GM12891 (cell line): Measurements from ENCODE around the gene CDK14.
A peak's percentile ranks its signal among the peaks of the same experiment; 100 is the strongest.
"Not testable (repeated sequence)": the region's sequence is repeated elsewhere in the genome, so short reads cannot be mapped to it uniquely, and the experiment has no call there.

Experiments
- DNase-seq: peaks from one replicate; pipeline ENCODE4 v3.0.0; 2011; ENCODE audit warnings: low spot score; ENCODE audit not compliant: insufficient read length
- FAIRE-seq: peaks from 2 replicates; lab custom pipeline; 2011; peaks lifted over from hg19 to GRCh38; lab: Jason Lieb, UNC
- PAX5 ChIP-seq: IDR thresholded peaks from 2 replicates; pipeline ENCODE4 v1.6.1; 2011; ENCODE audit warnings: low read length, moderate library complexity, mild to moderate bottlenecking; ENCODE audit not compliant: insufficient read depth, severe bottlenecking
- POLR2A ChIP-seq: IDR thresholded peaks from 2 replicates; pipeline ENCODE4 v1.6.1; 2011; ENCODE audit warnings: low read depth, low read length, control low read depth
- POLR2AphosphoS5 ChIP-seq: IDR thresholded peaks from 2 replicates; pipeline ENCODE4 v1.6.1; 2011; ENCODE audit warnings: low read depth, low read length, control low read depth
- POU2F2 ChIP-seq: IDR thresholded peaks from 2 replicates; pipeline ENCODE4 v1.6.1; 2011; ENCODE audit warnings: low read depth, mild to moderate bottlenecking, control low read depth, low read length, moderate library complexity
- SPI1 ChIP-seq: IDR thresholded peaks from 2 replicates; pipeline ENCODE4 v1.6.1; 2011; ENCODE audit warnings: low read depth, low read length, control low read depth
- TAF1 ChIP-seq: IDR thresholded peaks from 2 replicates; pipeline ENCODE4 v1.6.1; 2011; ENCODE audit warnings: low read depth, low read length, control low read depth

The CDK14 gene

DNA sequence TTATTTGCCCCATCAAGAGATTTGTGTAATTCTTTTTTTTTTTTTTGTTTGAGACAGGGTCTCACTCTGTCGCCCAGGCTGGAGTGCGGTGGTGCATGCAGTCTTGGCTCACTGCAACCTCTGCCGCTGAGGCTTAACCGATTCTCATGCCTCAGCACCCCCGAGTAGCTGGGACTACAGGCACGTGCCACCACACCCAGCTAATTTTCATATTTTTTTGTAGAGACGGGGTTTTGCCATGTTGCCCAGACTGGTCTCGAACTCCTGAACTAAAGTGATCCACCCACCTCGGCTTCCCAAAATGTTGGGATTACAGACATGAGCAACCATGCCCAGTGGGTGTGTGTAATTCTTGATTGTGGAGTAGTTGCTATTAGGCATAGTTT is 161.4 kb downstream of the CDK14 start:
- FAIRE-seq: peak; percentile 90
- not testable (repeated sequence) for DNase-seq
- TF ChIP-seq POU2F2 (peak; percentile 51; the same call in 1 of the 2 replicates), PAX5 (peak; percentile 17)

DNA sequence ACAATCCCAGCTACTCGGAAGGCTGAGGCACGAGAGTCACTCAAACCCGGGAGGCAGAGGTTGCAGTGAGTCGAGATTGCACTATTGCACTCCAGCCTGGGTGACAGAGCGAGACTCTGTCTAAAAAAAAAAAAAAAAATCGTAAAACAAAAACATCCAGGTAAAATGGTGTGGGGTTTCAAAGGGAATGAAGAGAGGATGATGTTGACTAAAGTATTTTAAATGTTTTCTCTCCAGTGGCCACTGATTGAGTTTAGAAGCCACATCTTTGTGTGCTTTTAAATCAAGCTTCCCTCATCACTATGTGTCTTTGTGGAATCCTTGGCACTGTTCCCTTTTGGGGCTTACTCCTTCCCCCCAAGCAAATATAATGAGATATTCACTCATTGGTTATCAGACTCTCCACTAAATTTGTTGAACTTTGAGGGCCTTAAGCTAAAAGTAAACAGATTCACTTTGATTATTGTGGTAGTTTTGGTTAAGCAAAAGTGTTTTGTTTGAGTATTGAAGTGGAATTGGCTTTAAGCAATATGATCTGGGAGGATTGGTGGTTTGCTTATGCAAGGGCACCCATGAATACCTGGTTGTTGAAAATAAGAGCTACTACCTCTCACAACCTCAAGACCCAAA is 162.9 kb downstream of the CDK14 start:
- no peak for TF ChIP-seq POLR2A
- TF ChIP-seq PAX5: no peak
- no peak for TF ChIP-seq SPI1
- TF ChIP-seq POU2F2: no peak
- peak; percentile 48 for FAIRE-seq
- DNase-seq: no peak

DNA sequence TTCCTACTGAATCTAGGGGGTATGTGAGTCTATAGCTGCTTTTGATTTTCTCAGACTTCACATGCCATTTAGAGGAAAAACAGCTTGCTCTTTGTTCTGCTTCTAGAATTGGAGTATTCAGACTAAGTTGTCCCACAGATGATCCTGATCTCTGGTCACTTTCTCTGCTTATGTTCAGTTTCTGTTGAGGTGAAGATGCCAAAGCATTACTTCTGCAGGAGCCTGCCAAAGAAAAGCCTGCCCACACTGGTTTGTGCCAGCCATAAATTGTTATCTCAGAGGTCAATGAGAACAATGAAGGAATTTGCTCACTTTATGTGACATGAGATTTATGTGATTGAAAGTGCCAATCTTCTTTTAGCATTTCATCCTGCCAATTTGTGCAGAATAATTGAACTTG is 163.6 kb downstream of the CDK14 start:
- no peak for DNase-seq
- TF ChIP-seq POLR2AphosphoS5 (no peak), POU2F2 (no peak), POLR2A (no peak), SPI1 (no peak), TAF1 (no peak), PAX5 (no peak)
- FAIRE-seq: no peak

DNA sequence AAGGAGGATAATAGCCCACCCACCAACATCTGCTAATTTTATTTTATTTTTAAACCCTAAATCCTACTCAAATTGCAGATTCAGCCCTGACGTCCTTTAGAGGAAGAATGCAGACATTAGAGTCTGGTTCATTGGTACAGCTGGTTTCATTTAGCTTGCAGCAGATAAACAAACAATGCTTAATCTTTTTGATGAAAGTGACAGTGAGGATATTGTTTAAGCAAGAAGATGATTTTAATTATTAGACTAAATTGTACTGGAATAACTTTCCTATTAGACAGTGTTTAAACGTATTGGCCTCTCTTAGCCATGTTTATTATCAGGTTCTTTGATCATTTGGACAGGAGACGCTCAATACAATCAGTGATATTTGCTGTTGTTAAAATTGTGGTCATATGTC is 164.8 kb downstream of the CDK14 start:
- FAIRE-seq (no peak), DNase-seq (no peak)
- TF ChIP-seq POLR2AphosphoS5: no peak
- no peak for TF ChIP-seq POLR2A
- TF ChIP-seq TAF1: no peak
- no peak for TF ChIP-seq PAX5

DNA sequence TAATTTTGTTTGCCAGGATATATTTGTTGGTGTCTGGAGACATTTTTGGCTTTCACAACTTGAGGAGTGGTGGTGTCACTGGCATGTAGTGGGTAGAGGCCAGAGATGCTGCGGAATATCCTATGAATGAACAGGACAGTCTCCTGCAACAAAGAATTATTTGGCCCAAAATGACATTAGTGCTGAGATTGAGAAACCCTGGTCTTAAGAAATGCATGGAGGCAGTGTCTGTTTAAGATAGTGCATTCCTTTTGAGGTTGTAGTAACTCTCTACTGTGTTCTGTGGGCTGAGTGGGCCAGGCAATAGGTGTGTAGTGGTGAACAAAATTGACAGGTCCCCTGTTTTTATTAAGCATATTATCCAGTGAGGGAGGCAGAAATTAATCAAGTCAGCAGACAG is 165.5 kb downstream of the CDK14 start:
- TF ChIP-seq POLR2A (no peak), SPI1 (no peak), POU2F2 (no peak), POLR2AphosphoS5 (no peak), TAF1 (no peak), PAX5 (no peak)
- DNase-seq: no peak
- no peak for FAIRE-seq

DNA sequence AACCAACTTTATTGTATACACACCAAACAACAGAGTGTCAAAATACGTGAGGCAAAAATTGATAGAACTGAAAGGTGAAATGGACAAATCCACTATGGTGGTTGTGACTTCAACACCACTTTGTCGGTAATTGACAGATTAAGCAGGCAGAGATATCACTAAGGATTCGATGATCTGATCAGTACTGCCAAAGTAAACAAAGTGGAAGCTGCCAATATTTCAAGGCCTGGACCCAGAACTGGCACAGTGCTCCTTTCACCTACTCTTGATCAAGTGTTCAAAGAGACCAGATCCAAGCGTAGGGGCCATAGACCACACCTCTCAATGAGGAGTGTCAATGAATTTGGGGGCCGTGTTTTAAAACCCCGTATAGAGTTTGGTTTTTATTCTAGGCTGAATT is 167.0 kb downstream of the CDK14 start:
- DNase-seq (no peak), FAIRE-seq (no peak)
- TF ChIP-seq PAX5: no peak
- no peak for TF ChIP-seq POU2F2
- no peak for TF ChIP-seq POLR2A
- TF ChIP-seq TAF1: no peak
- TF ChIP-seq POLR2AphosphoS5: no peak
- no peak for TF ChIP-seq SPI1

DNA sequence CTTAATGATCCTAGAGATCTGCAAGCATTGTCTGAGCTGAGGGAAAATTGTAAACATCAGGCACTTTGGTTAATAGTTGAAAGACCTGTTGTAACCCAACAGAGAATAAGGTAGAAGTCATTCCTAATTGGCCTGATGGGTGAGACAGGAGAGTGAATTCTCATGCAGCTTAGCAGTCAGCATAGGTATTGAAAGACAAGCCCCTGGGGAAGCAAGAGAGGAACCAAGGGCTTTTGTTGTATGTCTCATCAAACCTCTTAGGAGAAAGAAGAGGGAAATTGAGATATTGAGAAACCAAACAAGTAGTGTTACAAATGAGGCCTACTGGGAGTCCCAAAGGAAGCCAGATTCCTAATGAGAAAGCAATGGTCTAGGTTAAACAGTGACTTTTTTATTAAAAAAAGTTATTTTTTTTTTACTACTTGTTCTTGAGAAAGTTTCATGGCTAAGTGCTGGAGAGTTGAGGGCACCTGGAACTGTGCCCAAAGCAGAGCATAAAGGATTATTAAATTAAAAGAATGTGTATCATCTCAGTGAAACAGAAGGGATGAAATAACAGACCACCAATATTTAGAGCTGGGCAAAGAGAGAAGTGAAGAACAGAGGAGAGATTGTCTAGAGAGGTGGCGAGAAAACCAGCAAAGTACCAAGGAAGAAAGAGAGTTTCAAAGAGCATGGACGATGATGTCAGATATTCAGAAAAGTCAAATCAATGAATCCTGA is 168.9 kb downstream of the CDK14 start:
- DNase-seq: no peak
- no peak for TF ChIP-seq POU2F2
- FAIRE-seq: no peak

DNA sequence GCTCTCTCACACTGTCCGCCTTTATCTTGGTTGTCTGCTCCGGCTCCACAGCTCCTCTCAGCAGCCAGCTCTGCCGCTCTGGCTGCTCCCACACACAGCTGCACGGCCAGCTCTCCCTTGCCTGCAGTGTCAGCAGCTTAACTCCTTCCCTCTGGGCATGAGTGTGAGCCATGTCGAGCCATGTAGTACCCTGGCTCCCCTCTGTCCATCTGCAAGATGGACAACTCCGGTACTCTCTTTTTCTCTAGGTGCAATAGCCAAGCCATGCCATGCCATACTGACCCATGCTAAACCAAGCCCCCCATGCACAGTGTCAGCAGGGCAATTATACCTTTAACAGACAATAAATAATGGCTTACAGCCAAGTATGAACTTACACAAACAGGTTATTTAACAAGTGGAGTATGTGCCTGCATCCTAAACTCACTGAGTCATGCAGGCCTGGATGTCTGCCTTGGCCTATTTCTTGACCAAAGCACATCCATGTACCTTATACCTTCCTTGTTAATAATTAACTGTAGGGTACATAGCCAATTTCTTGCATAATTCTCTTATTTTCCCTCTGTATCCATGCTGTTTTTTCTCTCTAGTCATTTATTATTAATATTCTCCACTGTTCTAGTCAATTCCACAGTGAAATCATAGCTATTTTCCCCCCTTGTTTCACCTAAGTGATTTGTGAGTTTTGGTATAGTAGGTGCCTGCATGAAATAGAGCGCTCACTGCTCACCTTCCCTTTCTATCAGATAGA is 170.9 kb downstream of the CDK14 start:
- FAIRE-seq: no peak
- no peak for DNase-seq
- no peak for TF ChIP-seq POLR2A
- TF ChIP-seq SPI1: no peak
- TF ChIP-seq POU2F2: no peak
- TF ChIP-seq PAX5: no peak
- no peak for TF ChIP-seq TAF1

DNA sequence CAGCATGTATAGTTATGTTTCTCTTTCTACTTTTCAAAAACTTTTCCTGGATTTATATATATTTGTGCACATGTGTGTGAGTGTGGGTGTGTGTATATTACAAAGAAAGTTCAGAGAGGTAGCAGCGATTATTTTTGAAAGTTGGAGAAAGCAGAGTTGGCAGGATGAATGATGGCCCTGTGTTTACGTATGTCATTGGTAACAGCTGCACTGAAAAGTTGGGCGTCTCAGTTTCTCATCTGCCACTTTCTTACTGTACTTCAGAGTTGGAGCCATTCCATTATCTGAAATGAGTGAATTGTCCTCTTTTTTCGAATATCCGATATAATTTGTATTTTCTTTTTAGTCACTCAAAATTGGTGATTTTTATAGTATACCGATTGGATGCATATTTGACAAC is 172.2 kb downstream of the CDK14 start:
- no peak for TF ChIP-seq SPI1
- TF ChIP-seq TAF1: no peak
- no peak for TF ChIP-seq POLR2A
- no peak for TF ChIP-seq PAX5
- TF ChIP-seq POLR2AphosphoS5: no peak
- no peak for TF ChIP-seq POU2F2
- FAIRE-seq: no peak

DNA sequence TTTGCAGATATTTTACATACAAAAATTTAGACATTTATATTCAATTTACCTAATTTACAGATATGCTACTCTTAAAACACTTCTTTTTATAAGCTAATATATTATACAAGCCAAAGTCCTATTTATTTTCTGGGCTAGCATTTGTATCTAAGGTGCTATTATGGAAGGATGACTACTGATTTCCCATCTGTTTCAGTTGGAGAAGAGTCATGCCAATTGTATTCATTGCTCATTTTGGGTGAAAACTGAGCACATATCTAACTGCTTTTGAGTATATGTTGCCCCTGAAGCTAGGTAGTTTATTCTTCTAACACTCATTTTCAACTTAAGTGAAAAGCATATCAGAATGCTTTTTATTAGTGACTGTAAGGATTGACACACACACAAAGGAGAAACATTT is 172.9 kb downstream of the CDK14 start:
- FAIRE-seq: no peak
- TF ChIP-seq PAX5 (no peak), POU2F2 (no peak), POLR2AphosphoS5 (no peak), POLR2A (no peak), SPI1 (no peak), TAF1 (no peak)
- no peak for DNase-seq

More for the DNA sequence above, 172.2 kb downstream of the CDK14 start:
- DNase-seq: no peak

DNA sequence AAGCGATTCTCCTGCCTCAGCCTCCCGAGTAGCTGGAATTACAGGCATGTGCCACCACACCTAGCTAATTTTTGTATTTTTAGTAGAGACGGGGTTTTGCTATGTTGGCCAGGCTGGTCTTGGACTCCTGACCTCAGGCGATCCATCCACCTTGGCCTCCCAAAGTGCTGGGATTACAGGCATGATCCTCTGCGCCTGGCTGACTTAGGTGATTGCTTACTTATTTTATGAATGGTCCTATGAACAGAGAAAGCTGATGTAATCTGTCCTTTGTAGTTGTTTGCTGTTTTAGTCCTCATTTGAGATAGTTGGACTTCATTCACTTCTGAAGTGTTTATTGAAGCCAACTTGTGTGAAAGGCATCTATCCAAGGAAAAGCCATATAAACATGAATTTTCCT is 173.4 kb downstream of the CDK14 start:
- FAIRE-seq, DNase-seq: not testable (repeated sequence)
